SK-N-MC (cell line): Measurements from ENCODE around the gene HOXD4.

Source experiments
- EZH2 ChIP-seq: fragments of 200-600 bp; sonication (generic); IDR thresholded peaks from one replicate; pipeline ENCODE4 v1.6.1; 2017; ENCODE audit warnings: antibody characterized with exemption
- FOXP2 ChIP-seq: optimal IDR thresholded peaks from 2 replicates; pipeline ENCODE3; 2011; ENCODE audit warnings: mild to moderate bottlenecking, moderate library complexity; ENCODE audit not compliant: insufficient read depth; ENCODE audit errors: extremely low read length, control extremely low read depth
- POLR2AphosphoS5 ChIP-seq: IDR thresholded peaks from 2 replicates; pipeline ENCODE4 v1.6.1; 2012; ENCODE audit warnings: mild to moderate bottlenecking, low read depth, low read length, borderline replicate concordance

GRCh38 chr2:176132205-176133171, 18.9 kb upstream of the HOXD4 start:
- no peak for TF ChIP-seq EZH2
- no peak for TF ChIP-seq POLR2AphosphoS5
- no peak for TF ChIP-seq FOXP2
